NCI-H2107 treated with DMSO at 0.1 percent for 48 hours (cell line): ENCODE data around the gene LIN28A.
"Not testable (repeated sequence)": the region's sequence is repeated elsewhere in the genome, so short reads cannot be mapped to it uniquely, and the experiment has no call there.

Experiments
- DNase-seq: peaks from one replicate; lab custom pipeline; 2025; ENCODE audit not compliant: unreplicated experiment; lab: John Stamatoyannopoulos, UW

LIN28A gene

GRCh38 chr1:26410706-26411623, at the start of gene LIN28A:
LIN28A (plus strand) TSS chr1:26410817; CDS start chr1:26410892, 75 bp downstream.
- DNase-seq, result no peak

GRCh38 chr1:26361605-26362122, 49.0 kb upstream of the LIN28A start:
- DNase-seq, result no peak

- DNase-seq, result no peak
Measured at GRCh38 chr1:26362331-26362730, 48.3 kb upstream of the LIN28A start.

GRCh38 chr1:26363549-26364448, 46.8 kb upstream of the LIN28A start:
- DNase-seq, result peak; percentile 12

GRCh38 chr1:26364956-26365355, 45.7 kb upstream of the LIN28A start:
- no peak for DNase-seq

- no peak for DNase-seq
Measured at GRCh38 chr1:26367441-26367840, 43.2 kb upstream of the LIN28A start.

GRCh38 chr1:26368006-26368405, 42.6 kb upstream of the LIN28A start:
- no peak for DNase-seq

GRCh38 chr1:26368486-26368885, 42.1 kb upstream of the LIN28A start:
- DNase-seq, result no peak

- DNase-seq, result no peak
Measured at GRCh38 chr1:26370591-26371382, 39.8 kb upstream of the LIN28A start.

GRCh38 chr1:26372039-26372438, 38.6 kb upstream of the LIN28A start:
- DNase-seq, result no peak

GRCh38 chr1:26372611-26373010, 38.0 kb upstream of the LIN28A start, which contains the start of gene ZNF683:
ZNF683 (minus strand) TSS chr1:26372750; CDS start chr1:26368571, 4,179 bp downstream.
- not testable (repeated sequence) for DNase-seq

GRCh38 chr1:26373281-26373680, 37.3 kb upstream of the LIN28A start:
- no peak for DNase-seq

- DNase-seq, result no peak
Measured at GRCh38 chr1:26373789-26374188, 36.8 kb upstream of the LIN28A start.

GRCh38 chr1:26374361-26374760, 36.3 kb upstream of the LIN28A start:
- DNase-seq, result not testable (repeated sequence)

GRCh38 chr1:26375081-26375480, 35.5 kb upstream of the LIN28A start:
- no peak for DNase-seq

- DNase-seq, result no peak
Measured at GRCh38 chr1:26376050-26376449, 34.6 kb upstream of the LIN28A start.

- no peak for DNase-seq
Measured at GRCh38 chr1:26378088-26378878, 32.3 kb upstream of the LIN28A start.

GRCh38 chr1:26378879-26379251, 31.8 kb upstream of the LIN28A start:
- no peak for DNase-seq

GRCh38 chr1:26384076-26384475, 26.5 kb upstream of the LIN28A start:
- no peak for DNase-seq

GRCh38 chr1:26385063-26385462, 25.6 kb upstream of the LIN28A start:
- DNase-seq, result not testable (repeated sequence)
